Keratinocyte (primary cell): ENCODE results near the gene GNB5. TPM values are rescaled to one million over a fixed set of nuclear protein-coding genes. Genes with fewer than 3 reads are reported as not detected.

ENCODE experiments used
- DNase-seq: peaks from one replicate; pipeline ENCODE4 v3.0.0-alpha.2; 2011; ENCODE audit warnings: low read depth, missing footprints, low spot score
- FAIRE-seq: peaks from 2 replicates; lab custom pipeline; 2011; peaks lifted over from hg19 to GRCh38; lab: Jason Lieb, UNC
- H2AFZ ChIP-seq: 2 replicates; pipeline ENCODE4 v1.6.0; 2012; ENCODE audit warnings: low read length, control low read depth, inconsistent platforms; ENCODE audit not compliant: control insufficient read depth
- H3K27ac ChIP-seq: 2 replicates; pipeline ENCODE4 v1.5.1; 2011; ENCODE audit warnings: low read length; ENCODE audit not compliant: control insufficient read depth, insufficient read depth
- H3K27me3 ChIP-seq: 3 replicates; pipeline ENCODE4 v1.6.0; 2011; ENCODE audit warnings: low read length; ENCODE audit not compliant: control insufficient read depth, insufficient read depth; ENCODE audit errors: extremely low read depth
- H3K36me3 ChIP-seq, 2 experiments: 2 replicates in 1 of 2; 3 replicates in 1 of 2; pipeline ENCODE4 v1.5.1; 2011; ENCODE audit warnings: low read length in 2 of 2, mild to moderate bottlenecking in 1 of 2; ENCODE audit not compliant: control insufficient read depth in 2 of 2, insufficient read depth in 2 of 2; ENCODE audit errors: extremely low read depth in 1 of 2
- H3K4me1 ChIP-seq: 3 replicates; pipeline ENCODE4 v1.5.1; 2011; ENCODE audit warnings: low read length; ENCODE audit not compliant: control insufficient read depth, insufficient read depth; ENCODE audit errors: extremely low read depth
- H3K4me2 ChIP-seq: 3 replicates; pipeline ENCODE4 v1.6.0; 2011; ENCODE audit warnings: low read depth, low read length; ENCODE audit not compliant: control insufficient read depth, insufficient read depth; ENCODE audit errors: extremely low read depth
- H3K4me3 ChIP-seq, 3 experiments: fragments of 200-600 bp in 1 of 3; sonication (generic) in 1 of 3; 2 replicates in 2 of 3; 3 replicates in 1 of 3; pipeline ENCODE4 v1.5.1; 2011 to 2016; ENCODE audit warnings: low read length in 3 of 3, mild to moderate bottlenecking in 3 of 3, control low read depth in 2 of 3, inconsistent platforms in 1 of 3, low read depth in 1 of 3, mixed read lengths in 1 of 3, mixed run types in 1 of 3, moderate library complexity in 1 of 3; ENCODE audit not compliant: control insufficient read depth in 2 of 3, insufficient read depth in 2 of 3; ENCODE audit errors: extremely low read depth in 1 of 3
- H3K79me2 ChIP-seq: 2 replicates; pipeline ENCODE4 v1.6.0; 2012; ENCODE audit warnings: low read length; ENCODE audit not compliant: control insufficient read depth, insufficient read depth
- H3K9ac ChIP-seq: 3 replicates; pipeline ENCODE4 v1.6.0; 2011; ENCODE audit warnings: low read length; ENCODE audit not compliant: control insufficient read depth, insufficient read depth; ENCODE audit errors: extremely low read depth
- H3K9me1 ChIP-seq: 3 replicates; pipeline ENCODE4 v1.6.0; 2011; ENCODE audit warnings: low read length; ENCODE audit not compliant: control insufficient read depth, insufficient read depth; ENCODE audit errors: extremely low read depth
- H3K9me3 ChIP-seq: 2 replicates; pipeline ENCODE4 v1.5.1; 2012; ENCODE audit warnings: low read depth, low read length; ENCODE audit not compliant: control insufficient read depth
- H4K20me1 ChIP-seq: 3 replicates; pipeline ENCODE4 v1.6.0; 2011; ENCODE audit warnings: low read length; ENCODE audit not compliant: control insufficient read depth, insufficient read depth; ENCODE audit errors: extremely low read depth
- CTCF ChIP-seq, 3 experiments: IDR thresholded peaks in 1 of 3; conservative IDR thresholded peaks in 1 of 3; optimal IDR thresholded peaks in 1 of 3; 2 replicates in 2 of 3; 3 replicates in 1 of 3; pipeline versions ENCODE3 to v1.5.1; 2011; ENCODE audit warnings: low read length in 3 of 3, mild to moderate bottlenecking in 3 of 3, moderate library complexity in 2 of 3, control low read depth in 1 of 3, inconsistent platforms in 1 of 3; ENCODE audit not compliant: insufficient read depth in 2 of 3; ENCODE audit errors: extremely low read depth in 1 of 3
- EZH2 ChIP-seq: IDR thresholded peaks from one replicate; pipeline ENCODE4 v1.6.1; 2012; ENCODE audit warnings: inconsistent platforms, mild to moderate bottlenecking, low read length, moderate library complexity
- dilution Hi-C: fragments of 300-500 bp; cut with MboI; formaldehyde crosslinking; loops from one replicate; pipeline ENCODE4 v1.7.0; 2020; ENCODE audit warnings: low sequenced_read_pairs; ENCODE audit not compliant: extremely low pct_ligation_motif_present
- polyA plus RNA-seq, 5 experiments: library from polyadenylated mRNA; depleted of rRNA in 3 of 5; stranded (reverse) in 3 of 5; stranded (forward) in 1 of 5; unstranded in 1 of 5; fragments of >200 nt; gene quantifications; 1 replicate in 1 of 5; 2 replicates in 3 of 5; 3 replicates in 1 of 5; pipeline versions ENCODE4 v1.2.1 to v1.2.3, GENCODE V29; 2011 to 2012; ENCODE audit warnings: missing spikeins in 2 of 5, low read depth in 1 of 5, low replicate concordance in 1 of 5

GNB5 gene
- polyA plus RNA-seq, 1 donor (not counting 4 experiments of a cell fraction or from before 2014, with no cell fraction given) = 25.8 TPM

- Histone ChIP-seq H3K27ac (no peak overlapping the region), H3K4me3 (no peak overlapping the region), H3K9ac (no peak overlapping the region), H3K4me2 (no peak overlapping the region), H3K79me2 (no peaks in the 10 kb centered on the region), H4K20me1 (no peaks in the 10 kb centered on the region), H2AFZ (no peak overlapping the region), H3K36me3 (no peaks in the 10 kb centered on the region), H3K9me1 (no peaks in the 10 kb centered on the region), H3K9me3 (no peaks in the 10 kb centered on the region), H3K4me1 (no peaks in the 10 kb centered on the region), H3K27me3 (no peaks in the 10 kb centered on the region)
- FAIRE-seq (no peak), DNase-seq (no peak)
- TF ChIP-seq CTCF (optimal IDR thresholded peaks at IDR 0.05 in 1 of 3, IDR thresholded peaks at IDR 0.05 in 1 of 3, conservative IDR thresholded peaks at IDR 0.05 in 1 of 3; ENCODE audit: extremely low read depth in 1 of 3, insufficient read depth in 2 of 3, low read length in 3 of 3) = no peak
- TF ChIP-seq EZH2 = no peak
- dilution Hi-C loops = no loop called here
These were observed 16.0 kb upstream of the GNB5 start for GRCh38 chr15:52207191-52207590.

GRCh38 chr15:52206446-52206845 lies 15.3 kb upstream of the GNB5 start:
- dilution Hi-C loops = no loop called here
- Histone ChIP-seq H3K36me3 (no peaks in the 10 kb centered on the region), H4K20me1 (no peaks in the 10 kb centered on the region), H3K4me2 (no peak overlapping the region), H3K4me3 (no peak overlapping the region), H3K79me2 (no peaks in the 10 kb centered on the region), H3K9me1 (no peaks in the 10 kb centered on the region), H3K27me3 (no peaks in the 10 kb centered on the region), H3K9ac (no peak overlapping the region), H2AFZ (no peak overlapping the region), H3K9me3 (no peaks in the 10 kb centered on the region), H3K4me1 (no peaks in the 10 kb centered on the region), H3K27ac (no peak overlapping the region)
- DNase-seq (no peak), FAIRE-seq (no peak)
- TF ChIP-seq EZH2 (no peak), CTCF (optimal IDR thresholded peaks at IDR 0.05 in 1 of 3, IDR thresholded peaks at IDR 0.05 in 1 of 3, conservative IDR thresholded peaks at IDR 0.05 in 1 of 3; ENCODE audit: extremely low read depth in 1 of 3, insufficient read depth in 2 of 3, low read length in 3 of 3) (no peak)
